ENCODE measurements around the gene ABCB11. TPM values are rescaled to one million over a fixed set of nuclear protein-coding genes. Genes with fewer than 3 reads are reported as not detected.

ABCB11 gene
- total RNA-seq, 1 experiment from 2014 or later: 0.11 TPM

DNA sequence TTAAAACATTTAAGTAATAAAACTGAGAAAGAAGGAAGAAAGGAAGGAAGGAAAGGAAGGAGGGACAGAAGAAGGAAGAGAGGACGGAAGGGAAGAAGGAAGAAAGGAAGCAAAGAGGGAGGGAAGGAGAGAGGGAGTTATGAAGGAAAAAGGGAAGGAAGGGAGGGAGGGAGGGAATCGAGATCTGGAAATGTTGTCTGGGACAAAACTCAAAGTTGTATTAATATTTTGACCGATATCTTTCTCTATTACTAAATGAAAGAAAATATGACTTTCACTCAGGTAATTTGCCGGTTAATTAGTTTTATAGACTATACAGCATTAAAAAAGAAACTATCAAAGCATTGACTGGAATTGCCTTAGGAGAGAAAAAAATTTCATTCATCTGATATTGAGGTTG lies 85.6 kb downstream of the ABCB11 start:
- H3K4me2 ChIP-seq (ENCODE audit: low read length): no peak overlapping the region
- no peaks in the 10 kb centered on the region for H3K36me3 ChIP-seq (ENCODE audit: low read depth, low read length)
- H3K4me1 ChIP-seq (ENCODE audit: insufficient read depth, low read length): peaks cover 8% of the 10 kb centered on the region
- H4K20me1 ChIP-seq (ENCODE audit: low read length): no peaks in the 10 kb centered on the region
- H3K79me2 ChIP-seq (ENCODE audit: low read length): no peaks in the 10 kb centered on the region
- H3K9ac ChIP-seq (ENCODE audit: low read length): no peak overlapping the region
- TF ChIP-seq EZH2 (IDR thresholded peaks at IDR 0.05; ENCODE audit: low read length, unreplicated experiment): no peak
- TF ChIP-seq, protein P1, sequence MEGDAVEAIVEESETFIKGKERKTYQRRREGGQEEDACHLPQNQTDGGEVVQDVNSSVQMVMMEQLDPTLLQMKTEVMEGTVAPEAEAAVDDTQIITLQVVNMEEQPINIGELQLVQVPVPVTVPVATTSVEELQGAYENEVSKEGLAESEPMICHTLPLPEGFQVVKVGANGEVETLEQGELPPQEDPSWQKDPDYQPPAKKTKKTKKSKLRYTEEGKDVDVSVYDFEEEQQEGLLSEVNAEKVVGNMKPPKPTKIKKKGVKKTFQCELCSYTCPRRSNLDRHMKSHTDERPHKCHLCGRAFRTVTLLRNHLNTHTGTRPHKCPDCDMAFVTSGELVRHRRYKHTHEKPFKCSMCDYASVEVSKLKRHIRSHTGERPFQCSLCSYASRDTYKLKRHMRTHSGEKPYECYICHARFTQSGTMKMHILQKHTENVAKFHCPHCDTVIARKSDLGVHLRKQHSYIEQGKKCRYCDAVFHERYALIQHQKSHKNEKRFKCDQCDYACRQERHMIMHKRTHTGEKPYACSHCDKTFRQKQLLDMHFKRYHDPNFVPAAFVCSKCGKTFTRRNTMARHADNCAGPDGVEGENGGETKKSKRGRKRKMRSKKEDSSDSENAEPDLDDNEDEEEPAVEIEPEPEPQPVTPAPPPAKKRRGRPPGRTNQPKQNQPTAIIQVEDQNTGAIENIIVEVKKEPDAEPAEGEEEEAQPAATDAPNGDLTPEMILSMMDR (conservative IDR thresholded peaks at IDR 0.05; ENCODE audit: low read depth, low read length): no peak
- TF ChIP-seq EZH2phosphoT487 (IDR thresholded peaks at IDR 0.05; ENCODE audit: borderline replicate concordance, low read length): no peak
- H2AFZ ChIP-seq (ENCODE audit: low read length): no peak overlapping the region
- ChIA-PET CTCF (no interaction called here), POLR2A (ENCODE audit: unreplicated experiment) (no interaction called here)
- BruUV-seq (replicated peaks): no TSS peak
- H3K9me2 ChIP-seq (replicated peaks; ENCODE audit: low read length): no peaks in the 10 kb centered on the region
- no peak overlapping the region for H3K4me3 ChIP-seq (ENCODE audit: low read length)
- H3K9me3 ChIP-seq (ENCODE audit: low read length): no peaks in the 10 kb centered on the region
- ATAC-seq: no peak
- intact Hi-C loops (cut with micrococcal nuclease): loop anchor here (5.0 kb wide), 1 partner anchor 452 kb away; no protein-coding TSS in a partner anchor
- H3F3A ChIP-seq (ENCODE audit: low read length, unreplicated experiment): no peaks in the 10 kb centered on the region
- no peaks in the 10 kb centered on the region for H3K27me3 ChIP-seq (ENCODE audit: low read length)
- H3K27ac ChIP-seq (ENCODE audit: low read length): no peak overlapping the region
- DNase-seq: no peak

DNA sequence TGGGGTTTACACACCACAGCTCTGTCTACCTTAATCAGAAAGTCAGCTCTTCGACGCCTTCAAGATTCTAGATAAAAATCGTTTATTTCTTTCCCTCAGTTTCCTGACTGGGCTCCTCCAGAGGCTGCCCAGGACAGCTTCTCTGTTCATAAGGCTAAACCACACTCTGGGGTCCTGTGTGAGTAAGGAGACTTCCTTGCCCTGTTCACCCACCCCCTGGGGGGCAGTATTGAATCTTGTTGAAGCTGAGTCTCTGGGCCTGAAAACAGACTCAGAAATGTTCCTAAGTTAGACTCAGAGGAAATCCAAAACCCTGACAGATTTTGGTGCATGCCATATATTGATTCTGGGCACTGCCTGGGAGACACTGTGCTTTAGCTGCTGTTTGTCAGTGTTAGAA lies 87.1 kb downstream of the ABCB11 start:
- no peaks in the 10 kb centered on the region for H3K9me2 ChIP-seq (replicated peaks; ENCODE audit: low read length)
- intact Hi-C loops (cut with micrococcal nuclease): no loop called here
- no peak for DNase-seq

DNA sequence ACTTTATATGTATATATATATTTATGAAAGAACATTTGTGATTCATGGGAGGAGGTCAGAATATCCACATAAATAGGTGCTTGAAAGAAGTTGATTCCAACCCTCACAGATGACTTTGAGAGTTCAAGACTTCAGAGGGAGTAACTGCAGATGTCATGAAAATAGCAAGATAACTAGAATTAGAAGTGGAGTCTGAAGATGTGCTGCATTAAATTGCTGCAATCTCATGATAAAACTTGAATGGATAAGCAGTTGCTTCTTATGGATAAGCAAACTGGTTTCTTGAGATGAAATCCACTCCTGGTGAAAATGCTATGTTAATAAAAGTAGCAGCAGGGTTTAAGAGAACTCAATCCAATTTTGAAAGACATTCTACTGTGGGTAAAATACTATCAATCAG lies 89.8 kb downstream of the ABCB11 start:
- Histone ChIP-seq H3K4me3 (ENCODE audit: low read length) (no peak overlapping the region), H3K36me3 (ENCODE audit: low read depth, low read length) (no peaks in the 10 kb centered on the region), H4K20me1 (ENCODE audit: low read length) (no peaks in the 10 kb centered on the region), H3K9me2 (replicated peaks; ENCODE audit: low read length) (no peaks in the 10 kb centered on the region), H3K9me3 (ENCODE audit: low read length) (no peaks in the 10 kb centered on the region), H3F3A (ENCODE audit: low read length, unreplicated experiment) (no peaks in the 10 kb centered on the region), H3K4me1 (ENCODE audit: insufficient read depth, low read length) (no peaks in the 10 kb centered on the region), H2AFZ (ENCODE audit: low read length) (no peak overlapping the region), H3K9ac (ENCODE audit: low read length) (no peak overlapping the region), H3K79me2 (ENCODE audit: low read length) (no peaks in the 10 kb centered on the region), H3K27ac (ENCODE audit: low read length) (no peak overlapping the region), H3K27me3 (ENCODE audit: low read length) (no peaks in the 10 kb centered on the region), H3K4me2 (ENCODE audit: low read length) (no peak overlapping the region)
- CTCF ChIA-PET: no interaction called here
- no peak for ATAC-seq
- TF ChIP-seq, protein P1 (conservative IDR thresholded peaks at IDR 0.05; ENCODE audit: low read depth, low read length): no peak
- no peak for TF ChIP-seq EZH2 (IDR thresholded peaks at IDR 0.05; ENCODE audit: low read length, unreplicated experiment)
- no peak for TF ChIP-seq EZH2phosphoT487 (IDR thresholded peaks at IDR 0.05; ENCODE audit: borderline replicate concordance, low read length)
- intact Hi-C loops (cut with micrococcal nuclease): no loop called here
- POLR2A ChIA-PET (ENCODE audit: unreplicated experiment): no interaction called here
- no TSS peak for BruUV-seq (replicated peaks)
- DNase-seq: no peak

More for the DNA sequence above, 87.1 kb downstream of the ABCB11 start:
- Histone ChIP-seq H3K4me3 (ENCODE audit: low read length) (no peak overlapping the region), H3K27me3 (ENCODE audit: low read length) (no peaks in the 10 kb centered on the region), H3K27ac (ENCODE audit: low read length) (no peak overlapping the region), H3K9me3 (ENCODE audit: low read length) (no peaks in the 10 kb centered on the region), H3F3A (ENCODE audit: low read length, unreplicated experiment) (no peaks in the 10 kb centered on the region), H3K36me3 (ENCODE audit: low read depth, low read length) (no peaks in the 10 kb centered on the region), H3K9ac (ENCODE audit: low read length) (no peak overlapping the region), H3K4me2 (ENCODE audit: low read length) (no peak overlapping the region), H3K79me2 (ENCODE audit: low read length) (no peaks in the 10 kb centered on the region), H4K20me1 (ENCODE audit: low read length) (no peaks in the 10 kb centered on the region), H2AFZ (ENCODE audit: low read length) (no peak overlapping the region), H3K4me1 (ENCODE audit: insufficient read depth, low read length) (peaks cover 8% of the 10 kb centered on the region)
- TF ChIP-seq, protein P1 (conservative IDR thresholded peaks at IDR 0.05; ENCODE audit: low read depth, low read length): peak; percentile 40; the same call in 1 of the 2 replicates
- no peak for TF ChIP-seq EZH2 (IDR thresholded peaks at IDR 0.05; ENCODE audit: low read length, unreplicated experiment)
- CTCF ChIA-PET: no interaction called here
- POLR2A ChIA-PET (ENCODE audit: unreplicated experiment): no interaction called here
- BruUV-seq (replicated peaks): no TSS peak
- no peak; the same call in 1 of the 2 replicates for ATAC-seq
